Liver (tissue), 9 donors: Measurements from ENCODE around the gene BAIAP3. TPM values are rescaled to one million over a fixed set of nuclear protein-coding genes. Genes with fewer than 3 reads are reported as not detected.

Experiments
- DNase-seq: peaks from one replicate; pipeline ENCODE4 v3.0.0-alpha.2; 2017; ENCODE audit warnings: low spot score
- H3K27ac ChIP-seq, 2 donors: one replicate each; pipeline ENCODE4 v1.7.0; 2013; ENCODE audit warnings: inconsistent platforms in 2 of 2, low read length in 2 of 2, control low read depth in 1 of 2, low read depth in 1 of 2, mild to moderate bottlenecking in 1 of 2
- H3K27me3 ChIP-seq, 4 donors: one replicate each; pipeline versions ENCODE4 v1.6.1 to v1.7.0; 2013; ENCODE audit warnings: low read length in 3 of 4, inconsistent platforms in 1 of 4, mild to moderate bottlenecking in 1 of 4, moderate library complexity in 1 of 4; ENCODE audit not compliant: control insufficient read depth in 4 of 4, insufficient read depth in 4 of 4
- H3K36me3 ChIP-seq, 4 donors: one replicate each; pipeline versions ENCODE4 v1.6.1 to v1.7.0; 2013; ENCODE audit warnings: low read length in 3 of 4, mild to moderate bottlenecking in 3 of 4, low read depth in 1 of 4, moderate library complexity in 1 of 4; ENCODE audit not compliant: control insufficient read depth in 4 of 4, insufficient read depth in 3 of 4
- H3K4me1 ChIP-seq, 4 donors: one replicate each; pipeline versions ENCODE4 v1.6.1 to v1.7.0; 2013; ENCODE audit warnings: low read length in 3 of 4, mild to moderate bottlenecking in 3 of 4, moderate library complexity in 1 of 4; ENCODE audit not compliant: control insufficient read depth in 4 of 4, insufficient read depth in 4 of 4
- H3K4me3 ChIP-seq, 3 donors: one replicate each; pipeline versions ENCODE4 v1.6.1 to v1.7.0; 2013; ENCODE audit warnings: low read length in 3 of 3, control low read depth in 1 of 3, low read depth in 1 of 3, mild to moderate bottlenecking in 1 of 3
- H3K9ac ChIP-seq, 2 donors: one replicate each; pipeline ENCODE4 v1.7.0; 2013; ENCODE audit warnings: low read length in 2 of 2, mild to moderate bottlenecking in 2 of 2, moderate library complexity in 2 of 2, control low read depth in 1 of 2, low read depth in 1 of 2
- H3K9me3 ChIP-seq, 4 donors: one replicate each; pipeline versions ENCODE4 v1.6.1 to v1.7.0; 2013; ENCODE audit warnings: low read length in 3 of 4; ENCODE audit not compliant: control insufficient read depth in 4 of 4
- ATF3 ChIP-seq: IDR thresholded peaks from 2 replicates; pipeline ENCODE4 v1.6.1; 2016; ENCODE audit warnings: antibody characterized with exemption
- CTCF ChIP-seq: fragments of 150-350 bp; IDR thresholded peaks from 2 replicates; pipeline ENCODE4 v1.5.1; 2017; ENCODE audit warnings: improper control_type of control experiment, low read depth, low read length; ENCODE audit not compliant: missing input control
- EGR1 ChIP-seq, 2 donors: IDR thresholded peaks; 2 replicates each; pipeline ENCODE4 v1.6.1; 2016 to 2018; ENCODE audit warnings: antibody characterized with exemption in 2 of 2, low read depth in 2 of 2
- FOXA1 ChIP-seq: IDR thresholded peaks from 2 replicates; pipeline ENCODE4 v1.6.1; 2016; ENCODE audit warnings: antibody characterized with exemption
- GABPA ChIP-seq, 2 donors: IDR thresholded peaks in 1 of 2; conservative IDR thresholded peaks in 1 of 2; 2 replicates each; pipeline ENCODE4 v1.6.1; 2016; ENCODE audit warnings: antibody characterized with exemption in 2 of 2, mild to moderate bottlenecking in 1 of 2, moderate library complexity in 1 of 2
- HNF4A ChIP-seq, 2 donors: conservative IDR thresholded peaks; 2 replicates each; pipeline ENCODE4 v1.6.1; 2016; ENCODE audit warnings: antibody characterized with exemption in 2 of 2, mild to moderate bottlenecking in 2 of 2
- HNF4G ChIP-seq: IDR thresholded peaks from 2 replicates; pipeline ENCODE4 v1.6.1; 2016; ENCODE audit warnings: antibody characterized with exemption
- MAX ChIP-seq: IDR thresholded peaks from 2 replicates; pipeline ENCODE4 v1.6.1; 2016; ENCODE audit warnings: antibody characterized with exemption
- NR2F2 ChIP-seq: IDR thresholded peaks from 2 replicates; pipeline ENCODE4 v1.6.1; 2016; ENCODE audit warnings: antibody characterized with exemption
- RAD21 ChIP-seq, 2 donors: IDR thresholded peaks; 2 replicates each; pipeline ENCODE4 v1.6.1; 2016; ENCODE audit warnings: antibody characterized with exemption in 2 of 2, mild to moderate bottlenecking in 2 of 2
- REST ChIP-seq: IDR thresholded peaks from 2 replicates; pipeline ENCODE4 v1.6.1; 2016; ENCODE audit warnings: antibody characterized with exemption, mild to moderate bottlenecking
- RXRA ChIP-seq, 2 donors: IDR thresholded peaks; 2 replicates each; pipeline ENCODE4 v1.6.1; 2017 to 2018; ENCODE audit warnings: antibody characterized with exemption in 2 of 2, mild to moderate bottlenecking in 1 of 2
- SP1 ChIP-seq: IDR thresholded peaks from 2 replicates; pipeline ENCODE4 v1.6.1; 2018; ENCODE audit warnings: antibody characterized with exemption, mild to moderate bottlenecking
- TAF1 ChIP-seq: conservative IDR thresholded peaks from 2 replicates; pipeline ENCODE4 v1.6.1; 2016; ENCODE audit warnings: antibody characterized with exemption, mild to moderate bottlenecking
- ZBTB33 ChIP-seq: IDR thresholded peaks from 2 replicates; pipeline ENCODE4 v1.6.1; 2016; ENCODE audit warnings: antibody characterized with exemption
- WGBS: extraction: QIAGEN DNeasy Blood & Tissue Kit; methylation state at CpG from one replicate; pipeline ENCODE4 v1.1.7; 2013; 5-methylcytosine and 5-hydroxymethylcytosine counted together
- polyA plus RNA-seq, 2 donors: library from polyadenylated mRNA; stranded (reverse) in 1 of 2; unstranded in 1 of 2; fragments of 200-250 nt in 1 of 2; fragments of >200 nt in 1 of 2; fragmentation: Nextera tagmentation in 1 of 2; extraction: Ambion mirVana in 1 of 2; gene quantifications; one replicate each; pipeline versions ENCODE4 v1.2.1 to v1.2.3, GENCODE V29; 2013 to 2015
- total RNA-seq, 2 donors: library from RNA; depleted of rRNA; stranded (reverse); fragments of >200 nt; gene quantifications; one replicate each; pipeline ENCODE4 v1.2.3, GENCODE V29; 2014
- donor health status: healthy.
- donor health status: healthy.
- donor health status: healthy.
- donor health status: healthy.
- donor health status: healthy.

The BAIAP3 gene
- total and polyA plus RNA-seq, 4 donors = 1.6 to 3.8 (median 2.6) TPM

- H3K9me3 ChIP-seq = no peaks in the 10 kb centered on the region
- no peak overlapping the region for H3K27ac ChIP-seq
- no peaks in the 10 kb centered on the region for H3K27me3 ChIP-seq
- no peak for DNase-seq
- peaks cover 0 to 9% (median 4%) of the 10 kb centered on the region in 4 donors for H3K4me1 ChIP-seq
- 84% methylated on average over 9 of the region's 9 CpGs for WGBS
- H3K36me3 ChIP-seq = peaks cover 38 to 77% (median 46%) of the 10 kb centered on the region in 4 donors
- H3K9ac ChIP-seq = no peak overlapping the region
- TF ChIP-seq HNF4G (no peak), ATF3 (no peak), HNF4A (conservative IDR thresholded peaks at IDR 0.05) (no peak), EGR1 (IDR thresholded peaks at IDR 0.05; ENCODE audit: low read depth in 2 of 2) (no peak), SP1 (no peak), MAX (no peak), ZBTB33 (no peak), CTCF (no peak), NR2F2 (no peak), FOXA1 (no peak), GABPA (IDR thresholded peaks at IDR 0.05 in 1 of 2, conservative IDR thresholded peaks at IDR 0.05 in 1 of 2) (no peak), RXRA (IDR thresholded peaks at IDR 0.05) (no peak), TAF1 (no peak), REST (no peak)
- no peak overlapping the region for H3K4me3 ChIP-seq
Observed at GRCh38 chr16:1318268-1318545, 15.2 kb upstream of the BAIAP3 start.

- no peak overlapping the region for H3K9ac ChIP-seq
- TF ChIP-seq MAX = no peak
- TF ChIP-seq GABPA (IDR thresholded peaks at IDR 0.05 in 1 of 2, conservative IDR thresholded peaks at IDR 0.05 in 1 of 2) = no peak
- no peak for TF ChIP-seq ATF3
- no peak for TF ChIP-seq REST
- TF ChIP-seq RAD21 (IDR thresholded peaks at IDR 0.05) = no peak
- no peak for TF ChIP-seq RXRA (IDR thresholded peaks at IDR 0.05)
- 95% methylated on average over 33 of the region's 33 CpGs for WGBS
- H3K27me3 ChIP-seq = no peaks in the 10 kb centered on the region
- H3K9me3 ChIP-seq = no peaks in the 10 kb centered on the region
- DNase-seq = no peak
- H3K27ac ChIP-seq = no peak overlapping the region
- peaks cover 0 to 2% (median 0%) of the 10 kb centered on the region in 4 donors for H3K4me1 ChIP-seq
- H3K4me3 ChIP-seq = no peak overlapping the region
- H3K36me3 ChIP-seq = peaks cover 40 to 85% (median 47%) of the 10 kb centered on the region in 4 donors
Observed at GRCh38 chr16:1319041-1319440, 14.4 kb upstream of the BAIAP3 start.
